Measurements from ENCODE around the gene DOLPP1. TPM values are rescaled to one million over a fixed set of nuclear protein-coding genes. Genes with fewer than 3 reads are reported as not detected.

DOLPP1 gene
- total RNA-seq, 1 donor from 2014 or later: 13.2 TPM

DNA sequence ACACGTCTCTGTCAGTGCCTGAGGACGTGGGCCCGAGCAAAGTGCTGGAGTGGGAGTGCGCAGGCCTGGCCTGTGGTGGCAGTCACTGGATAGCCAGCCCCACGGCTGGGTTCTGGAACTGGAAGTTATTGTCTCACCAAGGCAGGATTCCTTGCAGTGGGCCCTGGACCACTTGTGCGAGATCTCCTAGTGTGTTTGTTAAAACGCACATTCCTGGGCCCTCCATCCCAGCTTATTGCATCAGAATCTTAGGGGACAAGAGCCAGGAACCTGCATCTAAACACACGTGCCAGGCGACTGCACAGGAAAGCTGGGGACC is 57.2 kb downstream of the DOLPP1 start:
- intact Hi-C loops (cut with DNase I): loop anchor here (5.0 kb wide), 1 partner anchor 479 kb away; no protein-coding TSS in a partner anchor
- H3K27ac ChIP-seq: peak overlapping the region; percentile 100
- ATAC-seq: no peak
- H3K27me3 ChIP-seq: no peaks in the 10 kb centered on the region
- DNase-seq: no peak
- H3K9me3 ChIP-seq: no peaks in the 10 kb centered on the region
- TF ChIP-seq, protein P1, sequence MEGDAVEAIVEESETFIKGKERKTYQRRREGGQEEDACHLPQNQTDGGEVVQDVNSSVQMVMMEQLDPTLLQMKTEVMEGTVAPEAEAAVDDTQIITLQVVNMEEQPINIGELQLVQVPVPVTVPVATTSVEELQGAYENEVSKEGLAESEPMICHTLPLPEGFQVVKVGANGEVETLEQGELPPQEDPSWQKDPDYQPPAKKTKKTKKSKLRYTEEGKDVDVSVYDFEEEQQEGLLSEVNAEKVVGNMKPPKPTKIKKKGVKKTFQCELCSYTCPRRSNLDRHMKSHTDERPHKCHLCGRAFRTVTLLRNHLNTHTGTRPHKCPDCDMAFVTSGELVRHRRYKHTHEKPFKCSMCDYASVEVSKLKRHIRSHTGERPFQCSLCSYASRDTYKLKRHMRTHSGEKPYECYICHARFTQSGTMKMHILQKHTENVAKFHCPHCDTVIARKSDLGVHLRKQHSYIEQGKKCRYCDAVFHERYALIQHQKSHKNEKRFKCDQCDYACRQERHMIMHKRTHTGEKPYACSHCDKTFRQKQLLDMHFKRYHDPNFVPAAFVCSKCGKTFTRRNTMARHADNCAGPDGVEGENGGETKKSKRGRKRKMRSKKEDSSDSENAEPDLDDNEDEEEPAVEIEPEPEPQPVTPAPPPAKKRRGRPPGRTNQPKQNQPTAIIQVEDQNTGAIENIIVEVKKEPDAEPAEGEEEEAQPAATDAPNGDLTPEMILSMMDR (IDR thresholded peaks at IDR 0.05): no peak
- H3K4me3 ChIP-seq: no peak overlapping the region
- H3K4me1 ChIP-seq: peaks cover 58% of the 10 kb centered on the region
- H3K36me3 ChIP-seq: peaks cover 46% of the 10 kb centered on the region

DNA sequence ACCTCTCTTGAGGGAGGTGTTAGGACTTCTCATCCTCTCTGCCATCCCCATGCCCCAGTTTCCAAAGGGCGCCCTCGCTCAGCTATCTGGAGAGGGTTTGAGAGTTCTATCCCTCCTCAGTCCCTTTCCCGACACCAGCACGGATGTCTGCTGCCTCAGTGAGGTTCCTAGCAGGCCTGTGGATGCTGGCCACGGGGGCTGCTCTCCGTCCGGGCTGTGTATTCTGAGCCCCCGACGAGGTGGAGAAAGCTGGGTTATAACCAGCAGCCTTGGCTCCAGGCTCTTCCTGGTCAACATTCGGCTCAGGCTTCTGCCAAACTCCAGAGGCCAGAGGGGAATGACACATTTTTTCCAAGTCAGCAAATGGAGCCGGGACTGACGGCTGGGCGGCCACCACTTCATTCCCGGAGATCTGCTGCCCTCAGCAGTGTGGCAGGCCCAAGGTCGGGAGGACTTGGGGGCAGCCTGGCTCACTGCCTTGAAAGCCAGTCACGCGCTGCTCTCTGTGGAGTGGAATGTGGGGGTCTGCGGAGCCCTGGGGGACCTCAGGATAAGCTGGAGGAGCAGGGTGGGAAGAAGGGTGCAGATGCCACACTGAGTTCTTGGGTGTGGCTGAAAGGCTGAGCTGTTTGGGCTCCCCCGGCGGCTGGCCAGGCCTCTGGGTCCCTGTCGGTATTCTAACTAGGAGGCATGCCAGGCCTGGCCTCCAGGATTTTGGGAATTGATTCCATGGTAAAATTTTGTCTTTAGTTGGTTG is 57.7 kb downstream of the DOLPP1 start:
- Histone ChIP-seq H3K4me3 (peak overlapping the region; percentile 61), H3K36me3 (peaks cover 46% of the 10 kb centered on the region), H3K27me3 (no peaks in the 10 kb centered on the region), H3K4me1 (peaks cover 63% of the 10 kb centered on the region), H3K27ac (peak overlapping the region; percentile 100), H3K9me3 (no peaks in the 10 kb centered on the region)
- DNase-seq (no peak), ATAC-seq (no peak)
- TF ChIP-seq, protein P1 (IDR thresholded peaks at IDR 0.05): no peak
- intact Hi-C loops (cut with DNase I): loop anchor here (5.0 kb wide), 1 partner anchor 479 kb away; no protein-coding TSS in a partner anchor

DNA sequence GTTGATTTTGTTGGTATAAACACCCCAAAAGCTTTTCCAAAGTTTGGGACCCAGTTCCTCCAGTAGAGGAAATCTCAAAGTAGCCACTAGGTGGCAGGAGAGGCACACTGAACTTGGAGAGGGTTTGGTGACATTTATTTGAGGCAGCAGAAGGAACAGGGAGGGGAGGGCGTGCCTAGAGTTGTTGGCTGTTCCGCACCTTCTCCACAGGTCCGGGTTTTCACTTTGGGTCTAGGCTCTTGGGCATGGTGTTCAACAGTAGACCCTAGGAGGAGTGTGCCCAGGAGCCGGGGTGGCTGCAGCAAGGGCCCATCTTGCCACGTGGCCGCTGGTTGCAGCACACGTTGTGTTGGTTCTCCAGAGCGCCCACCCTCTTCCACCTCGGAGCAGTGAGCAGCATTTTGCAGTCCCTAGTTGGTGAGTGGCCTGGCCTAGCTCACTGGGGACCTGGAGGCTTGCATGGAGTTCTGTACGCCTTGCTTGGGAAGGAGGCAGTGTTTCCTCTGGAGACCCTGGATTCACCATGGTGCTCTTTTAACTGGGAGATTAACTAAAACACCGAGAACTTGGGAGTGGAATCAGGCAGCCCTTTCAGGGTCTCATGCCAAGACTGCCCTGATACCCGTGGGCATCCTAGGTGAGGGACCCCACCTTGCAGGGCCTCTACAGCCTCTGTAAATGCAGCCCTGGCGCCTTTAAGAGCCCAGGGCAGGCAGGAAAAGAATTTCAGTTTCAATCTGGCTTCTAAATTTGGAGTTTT is 58.5 kb downstream of the DOLPP1 start:
- H3K36me3 ChIP-seq: peaks cover 51% of the 10 kb centered on the region
- ATAC-seq (peak; percentile 79), DNase-seq (peak; percentile 77)
- H3K4me1 ChIP-seq: peaks cover 71% of the 10 kb centered on the region
- peak overlapping the region; percentile 100 for H3K27ac ChIP-seq
- no peaks in the 10 kb centered on the region for H3K9me3 ChIP-seq
- intact Hi-C loops (cut with DNase I): loop anchor here (5.0 kb wide), 1 partner anchor 478 kb away; no protein-coding TSS in a partner anchor
- H3K27me3 ChIP-seq: no peaks in the 10 kb centered on the region
- H3K4me3 ChIP-seq: peak overlapping the region; percentile 61
- TF ChIP-seq, protein P1 (IDR thresholded peaks at IDR 0.05): peak; percentile 92

DNA sequence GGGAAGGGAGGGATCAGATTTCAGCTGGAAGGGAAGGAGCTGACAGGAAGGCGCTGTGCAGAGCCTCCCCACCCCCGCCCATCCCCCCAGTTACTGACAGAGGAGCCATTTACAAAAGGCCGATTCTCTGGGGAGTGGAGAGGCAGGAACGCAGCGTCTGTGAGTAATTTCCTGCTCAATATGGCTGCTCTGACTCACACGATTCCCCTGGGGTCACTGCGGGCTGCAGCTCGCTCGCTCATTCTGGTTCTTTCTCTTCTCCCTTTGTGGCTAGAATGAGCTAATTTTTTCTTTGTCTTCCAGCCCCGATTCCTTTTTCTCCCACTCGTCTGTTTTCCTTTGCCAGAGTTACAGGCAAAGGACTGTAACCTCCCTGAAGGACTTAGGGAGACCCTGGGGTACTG is 59.1 kb downstream of the DOLPP1 start:
- peaks cover 76% of the 10 kb centered on the region for H3K4me1 ChIP-seq
- H3K36me3 ChIP-seq: peaks cover 45% of the 10 kb centered on the region
- peak overlapping the region; percentile 100 for H3K27ac ChIP-seq
- ATAC-seq (peak; percentile 80), DNase-seq (peak; percentile 88)
- intact Hi-C loops (cut with DNase I): loop anchor here (5.0 kb wide), 1 partner anchor 477 kb away; no protein-coding TSS in a partner anchor
- H3K27me3 ChIP-seq: no peaks in the 10 kb centered on the region
- H3K4me3 ChIP-seq: peak overlapping the region; percentile 61
- TF ChIP-seq, protein P1 (IDR thresholded peaks at IDR 0.05): no peak
- no peaks in the 10 kb centered on the region for H3K9me3 ChIP-seq

Other genes with a start within 250 kb of the DOLPP1 start
- 6.6 TPM for gene KYAT1, start 199.2 kb upstream of the DOLPP1 start, total RNA-seq
- gene LRRC8A, start 199.0 kb upstream of the DOLPP1 start, total RNA-seq: 68.1 TPM
- gene PHYHD1, start 160.1 kb upstream of the DOLPP1 start, total RNA-seq: 46.5 TPM
- gene DOLK, start 133.5 kb upstream of the DOLPP1 start, total RNA-seq: 15.5 TPM
- gene NUP188, start 133.4 kb upstream of the DOLPP1 start, total RNA-seq: 49.6 TPM
- 88.4 TPM for gene SH3GLB2, start 52.8 kb upstream of the DOLPP1 start, total RNA-seq
- gene MIGA2, start 44.5 kb upstream of the DOLPP1 start, total RNA-seq: 20.7 TPM
- gene CRAT, start 29.7 kb downstream of the DOLPP1 start, total RNA-seq: 22.8 TPM
- 115 TPM for gene PTPA, start 30.3 kb downstream of the DOLPP1 start, total RNA-seq
- gene IER5L, start 97.2 kb downstream of the DOLPP1 start, total RNA-seq: 9.6 TPM

Measured in upper lobe of right lung (tissue), 1 donor.